ENCODE results near the gene NKD1.

- TF ChIP-seq POLR2A (IDR thresholded peaks at IDR 0.05), result no peak
- TF ChIP-seq CTCF (IDR thresholded peaks at IDR 0.05), result no peak
These were observed 22.2 kb downstream of the NKD1 start for GRCh38 chr16:50570354-50570753.

Data from adrenal gland (tissue), 5 donors.